K562 (cell line): ENCODE results near the gene COPG2. TPM values are rescaled to one million over a fixed set of nuclear protein-coding genes. Genes with fewer than 3 reads are reported as not detected.

Source experiments
- ATAC-seq: fragments of 200-7000 bp; cut with Tn5 transposase; 3 replicates; pipeline ENCODE4 v1.9.1; 2020; ENCODE audit warnings: moderate library complexity
- BruUV-seq: library from RNA; stranded (reverse); fragments of 400-500 nt; replicated peaks from 2 replicates; lab custom pipeline; 2021; lab: Mats Ljungman, UMichigan
- CTCF ChIA-PET: fragments of 300-600 bp; formaldehyde crosslinking; extraction: SDS; loops from one replicate; lab custom pipeline; 2021; ENCODE audit warnings: low intra/inter-chr PET ratio; lab: Yijun Ruan, JAX
- POLR2A ChIA-PET: fragments of 300-600, 350-650 bp; sonication (Branson Sonifier 250); formaldehyde crosslinking; extraction: SDS; loops from one replicate; lab custom pipeline; 2021; ENCODE audit warnings: antibody characterized with exemption, inconsistent platforms; lab: Yijun Ruan, JAX
- DNase-seq, 4 experiments: peaks; one replicate each; pipeline versions ENCODE4 v3.0.0 to v3.0.0-alpha.2; 2011 to 2018; ENCODE audit warnings: low spot score in 3 of 4, mixed read lengths in 3 of 4; ENCODE audit errors: extremely low read depth in 1 of 4
- FAIRE-seq: peaks from 2 replicates; lab custom pipeline; 2011; peaks lifted over from hg19 to GRCh38; lab: Jason Lieb, UNC
- H2AFZ ChIP-seq: 2 replicates; pipeline ENCODE4 v1.6.0; 2011; ENCODE audit warnings: low read depth, low read length, control low read depth, inconsistent platforms
- H3K27ac ChIP-seq: fragments of 200-600 bp; 3 replicates; pipeline ENCODE4 v1.8.0; 2011; ENCODE audit warnings: low read depth, mild to moderate bottlenecking, control low read depth, inconsistent platforms, low read length, moderate library complexity, mixed read lengths; ENCODE audit errors: extremely low read depth
- H3K27me3 ChIP-seq, 2 experiments: fragments of 300-600 bp in 1 of 2; 2 replicates in 1 of 2; 3 replicates in 1 of 2; pipeline versions ENCODE4 v1.6.0 to v1.8.0; 2011; ENCODE audit warnings: inconsistent platforms in 2 of 2, low read length in 2 of 2, mild to moderate bottlenecking in 1 of 2, mixed read lengths in 1 of 2, moderate library complexity in 1 of 2; ENCODE audit not compliant: control insufficient read depth in 2 of 2, insufficient read depth in 2 of 2
- H3K36me3 ChIP-seq: fragments of 300-600 bp; 3 replicates; pipeline ENCODE4 v1.8.0; 2011; ENCODE audit warnings: mild to moderate bottlenecking, low read length, inconsistent platforms; ENCODE audit not compliant: control insufficient read depth, insufficient read depth
- H3K4me1 ChIP-seq, 2 experiments: fragments of 200-600 bp in 1 of 2; replicated peaks in 1 of 2; 2 replicates in 1 of 2; 3 replicates in 1 of 2; pipeline versions ENCODE4 v1.5.1 to v1.8.0; 2011; ENCODE audit warnings: inconsistent platforms in 2 of 2, low read length in 2 of 2, mild to moderate bottlenecking in 1 of 2, mixed read lengths in 1 of 2, moderate library complexity in 1 of 2; ENCODE audit not compliant: control insufficient read depth in 2 of 2, insufficient read depth in 2 of 2
- H3K4me2 ChIP-seq: 2 replicates; pipeline ENCODE4 v1.6.1; 2011; ENCODE audit warnings: low read length, control low read depth, inconsistent platforms, mixed read lengths; ENCODE audit not compliant: insufficient read depth
- H3K4me3 ChIP-seq: fragments of 200-600 bp; sonication (generic), shearing (Covaris generic); 2 replicates; pipeline ENCODE4 v1.5.1; 2016; ENCODE audit warnings: control low read depth, inconsistent platforms
- H3K79me2 ChIP-seq: fragments of 200-600 bp; 3 replicates; pipeline ENCODE4 v1.8.0; 2011; ENCODE audit warnings: low read length, inconsistent platforms; ENCODE audit not compliant: control insufficient read depth, insufficient read depth
- H3K9ac ChIP-seq, 2 experiments: 2 replicates each; pipeline versions ENCODE4 v1.6.0 to v1.6.1; 2011; ENCODE audit warnings: low read depth in 2 of 2, low read length in 2 of 2, control low read depth in 1 of 2, inconsistent platforms in 1 of 2, mild to moderate bottlenecking in 1 of 2, mixed read lengths in 1 of 2; ENCODE audit not compliant: insufficient read depth in 1 of 2
- H3K9me1 ChIP-seq: one replicate; pipeline ENCODE4 v1.6.0; 2011; ENCODE audit warnings: inconsistent platforms, mild to moderate bottlenecking, low read length, moderate library complexity; ENCODE audit not compliant: control insufficient read depth, insufficient read depth
- H3K9me3 ChIP-seq: replicated peaks from 2 replicates; pipeline ENCODE4 v1.5.1; 2011; ENCODE audit warnings: low read depth, low read length, inconsistent platforms; ENCODE audit not compliant: control insufficient read depth, insufficient read depth
- H4K20me1 ChIP-seq: replicated peaks from 2 replicates; pipeline ENCODE4 v1.6.1; 2011; ENCODE audit warnings: low read length, inconsistent platforms, mixed read lengths; ENCODE audit not compliant: control insufficient read depth, insufficient read depth
- ATF1 ChIP-seq, 2 experiments: fragments of 450-650 bp in 1 of 2; IDR thresholded peaks; 2 replicates each; pipeline ENCODE4 v1.6.1; 2016; ENCODE audit warnings: missing compliant biosample characterization in 1 of 2, missing genetic modification characterization in 1 of 2
- CEBPG ChIP-seq, 3 experiments: fragments of 200-800 bp in 1 of 3; sonication (Bioruptor generic) in 1 of 3; sonication (generic) in 1 of 3; formaldehyde crosslinking in 1 of 3; IDR thresholded peaks in 2 of 3; conservative IDR thresholded peaks in 1 of 3; 2 replicates each; pipeline versions ENCODE4 v1.6.1 to v1.8.0; 2016 to 2022; ENCODE audit warnings: missing compliant biosample characterization in 2 of 3, missing genetic modification characterization in 2 of 3, mild to moderate bottlenecking in 1 of 3, missing genetic modification reagents in 1 of 3
- HDAC1 ChIP-seq, 2 experiments: fragments of 450-650 bp; IDR thresholded peaks; 2 replicates each; pipeline ENCODE4 v1.6.1; 2016 to 2017; ENCODE audit warnings: inconsistent platforms in 1 of 2, mild to moderate bottlenecking in 1 of 2, moderate library complexity in 1 of 2
- HDAC8 ChIP-seq: fragments of 450-650 bp; IDR thresholded peaks from 2 replicates; pipeline ENCODE4 v1.6.1; 2016; ENCODE audit warnings: mild to moderate bottlenecking, missing genetic modification characterization, moderate library complexity, missing compliant biosample characterization
- HIVEP1 ChIP-seq: fragments of 250-450 bp; sonication (Bioruptor Pico); IDR thresholded peaks from 2 replicates; pipeline ENCODE4 v1.4.0; 2020; ENCODE audit warnings: mild to moderate bottlenecking
- LARP7 ChIP-seq: fragments of 450-650 bp; IDR thresholded peaks from 2 replicates; pipeline ENCODE4 v1.6.1; 2016
- NRF1 ChIP-seq, 2 experiments: fragments of 450-650 bp; IDR thresholded peaks in 1 of 2; conservative IDR thresholded peaks in 1 of 2; 2 replicates each; pipeline ENCODE4 v1.6.1; 2014; ENCODE audit warnings: mild to moderate bottlenecking in 2 of 2
- PRPF4 ChIP-seq: fragments of 200-400 bp; formaldehyde crosslinking; IDR thresholded peaks from one replicate; pipeline ENCODE4 v1.6.1; 2017; ENCODE audit warnings: low read length, low read depth, mild to moderate bottlenecking; ENCODE audit not compliant: insufficient read depth, poor library complexity, severe bottlenecking
- RBM15 ChIP-seq: fragments of 200-400 bp; formaldehyde crosslinking; IDR thresholded peaks from 2 replicates; pipeline ENCODE4 v1.6.1; 2018; ENCODE audit warnings: mild to moderate bottlenecking, low read length, moderate library complexity; ENCODE audit not compliant: insufficient read depth
- RBM39 ChIP-seq: fragments of 200-400 bp; formaldehyde crosslinking; optimal IDR thresholded peaks from 2 replicates; pipeline ENCODE3; 2018; ENCODE audit warnings: low read depth, low read length
- RFX5 ChIP-seq: IDR thresholded peaks from 2 replicates; pipeline ENCODE4 v1.6.1; 2011; ENCODE audit warnings: low read depth, mild to moderate bottlenecking, improper control_type of control experiment, low read length
- TFAM ChIP-seq: fragments of 250-450 bp; sonication (Bioruptor Pico); conservative IDR thresholded peaks from 2 replicates; pipeline ENCODE4 v1.5.0; 2021; ENCODE audit warnings: mild to moderate bottlenecking, moderate library complexity
- ZNF232 ChIP-seq: sonication (generic); formaldehyde crosslinking; IDR thresholded peaks from 2 replicates; pipeline ENCODE4 v1.8.0; 2022; ENCODE audit warnings: mild to moderate bottlenecking, missing genetic modification reagents
- ZNF507 ChIP-seq: conservative IDR thresholded peaks from 2 replicates; pipeline ENCODE4 v1.6.1; 2017; ENCODE audit warnings: missing genetic modification characterization, missing compliant biosample characterization
- ZNF551 ChIP-seq: fragments of 250-450 bp; sonication (Bioruptor Pico); IDR thresholded peaks from 2 replicates; pipeline ENCODE4 v1.5.0; 2021; ENCODE audit warnings: mild to moderate bottlenecking, moderate library complexity
- WGBS: fragments of 100-300 bp; shearing (Covaris generic); methylation state at CpG from one replicate; pipeline ENCODE4 v1.1.6; 2016; ENCODE audit warnings: low coverage, mixed read lengths; ENCODE audit not compliant: insufficient coverage; ENCODE audit errors: missing lambda C conversion rate; 5-methylcytosine and 5-hydroxymethylcytosine counted together
- in situ Hi-C: fragments of 300-500 bp; cut with MboI; formaldehyde crosslinking; loops from 4 replicates; pipeline ENCODE4 v1.15.0; 2018; ENCODE audit warnings: inconsistent platforms, mixed read lengths
- intact Hi-C: fragments of 100-400 bp; cut with micrococcal nuclease; formaldehyde crosslinking; loops from 2 replicates; pipeline ENCODE4 v1.14.2; 2022
- polyA plus RNA-seq, 8 experiments: library from polyadenylated mRNA; depleted of rRNA in 4 of 8; stranded (reverse) in 5 of 8; unstranded in 3 of 8; fragments of >200 nt; fragmentation: Nextera tagmentation in 2 of 8; fragmentation: Illumina TruSeq in 1 of 8; extraction: Ambion mirVana in 2 of 8; extraction: Trizol in 1 of 8; gene quantifications; 2 replicates each; pipeline versions ENCODE4 v1.2.1 to v1.2.3, GENCODE V29; 2011 to 2014; ENCODE audit warnings: inconsistent platforms in 1 of 8, missing spikeins in 1 of 8
- total RNA-seq, 7 experiments: library from RNA; depleted of rRNA in 6 of 7; stranded (reverse); fragments of >200 nt in 6 of 7; fragmentation: Illumina TruSeq in 2 of 7; extraction: Trizol in 2 of 7; gene quantifications; 2 replicates each; pipeline versions ENCODE4 v1.2.1 to v1.2.3, GENCODE V29; 2011 to 2021; ENCODE audit warnings: low replicate concordance in 1 of 7
- TF ChIP-seq, protein P1 (sequence below): fragments of 250-450 bp; sonication (Bioruptor Pico); IDR thresholded peaks from 2 replicates; pipeline ENCODE4 v1.9.0; 2021; ENCODE audit warnings: mild to moderate bottlenecking, inconsistent platforms
- TF ChIP-seq, protein P2 (sequence below): fragments of 250-450 bp; sonication (Bioruptor Pico); IDR thresholded peaks from 2 replicates; pipeline ENCODE4 v1.6.1; 2021; ENCODE audit warnings: mild to moderate bottlenecking
- TF ChIP-seq, protein P3 (sequence below): fragments of 450-650 bp; IDR thresholded peaks from 2 replicates; pipeline ENCODE4 v1.6.1; 2016; ENCODE audit warnings: low read depth, mild to moderate bottlenecking, moderate library complexity
- TF ChIP-seq, protein P4 (sequence below), 2 experiments: IDR thresholded peaks; 2 replicates each; pipeline ENCODE4 v1.6.1; 2011; ENCODE audit warnings: borderline replicate concordance in 1 of 2, control low read depth in 1 of 2, low read depth in 1 of 2, low read length in 1 of 2, mild to moderate bottlenecking in 1 of 2, mixed read lengths in 1 of 2, moderate library complexity in 1 of 2; ENCODE audit not compliant: insufficient read depth in 1 of 2, insufficient read length in 1 of 2, poor library complexity in 1 of 2, severe bottlenecking in 1 of 2; ENCODE audit errors: extremely low read depth in 1 of 2

COPG2 gene
- total and polyA plus RNA-seq, 9 of the 15 experiments (the other 6 are each of a cell fraction or from before 2014, with no cell fraction given): 6.6 to 104 (median 32.5) TPM

DNA sequence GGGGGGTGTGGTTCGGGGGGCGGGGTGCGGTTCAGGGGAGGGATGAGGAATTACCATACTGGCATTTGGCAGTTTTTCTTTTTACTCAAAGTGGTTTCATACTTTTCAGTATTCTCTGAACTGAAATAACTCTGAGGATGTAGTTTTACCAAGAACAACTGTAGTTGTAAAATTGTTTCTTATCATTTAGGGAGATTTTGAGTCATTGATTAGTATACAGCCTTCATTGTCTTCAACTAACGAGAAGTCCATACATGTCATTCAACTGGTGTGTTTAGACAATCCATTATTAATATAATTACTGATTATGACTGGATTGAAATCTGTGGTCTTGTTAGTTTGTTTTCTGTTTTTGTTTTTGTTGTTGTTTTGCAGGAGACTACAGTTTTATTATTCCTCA lies 40.8 kb downstream of the COPG2 start:
- POLR2A ChIA-PET: no interaction called here
- H3K27ac ChIP-seq: no peak overlapping the region
- ATAC-seq (no peak), FAIRE-seq (no peak), DNase-seq (no peak)
- no peak overlapping the region for H3K9ac ChIP-seq
- H3K9me1 ChIP-seq: no peaks in the 10 kb centered on the region
- H3K9me3 ChIP-seq: peaks cover 8% of the 10 kb centered on the region; the same call in 1 of the 2 replicates
- in situ Hi-C loops (no loop called here), intact Hi-C loops (no loop called here)
- H3K36me3 ChIP-seq: no peaks in the 10 kb centered on the region
- no peaks in the 10 kb centered on the region for H3K27me3 ChIP-seq
- CTCF ChIA-PET: no interaction called here
- no peaks in the 10 kb centered on the region for H4K20me1 ChIP-seq
- H3K4me1 ChIP-seq: no peaks in the 10 kb centered on the region
- no TSS peak for BruUV-seq
- no peaks in the 10 kb centered on the region for H3K79me2 ChIP-seq
- H2AFZ ChIP-seq: no peak overlapping the region
- WGBS: 63% methylated on average over 2 of the region's 4 CpGs
- no peak overlapping the region for H3K4me3 ChIP-seq
- H3K4me2 ChIP-seq: no peak overlapping the region
- TF ChIP-seq, protein P1, sequence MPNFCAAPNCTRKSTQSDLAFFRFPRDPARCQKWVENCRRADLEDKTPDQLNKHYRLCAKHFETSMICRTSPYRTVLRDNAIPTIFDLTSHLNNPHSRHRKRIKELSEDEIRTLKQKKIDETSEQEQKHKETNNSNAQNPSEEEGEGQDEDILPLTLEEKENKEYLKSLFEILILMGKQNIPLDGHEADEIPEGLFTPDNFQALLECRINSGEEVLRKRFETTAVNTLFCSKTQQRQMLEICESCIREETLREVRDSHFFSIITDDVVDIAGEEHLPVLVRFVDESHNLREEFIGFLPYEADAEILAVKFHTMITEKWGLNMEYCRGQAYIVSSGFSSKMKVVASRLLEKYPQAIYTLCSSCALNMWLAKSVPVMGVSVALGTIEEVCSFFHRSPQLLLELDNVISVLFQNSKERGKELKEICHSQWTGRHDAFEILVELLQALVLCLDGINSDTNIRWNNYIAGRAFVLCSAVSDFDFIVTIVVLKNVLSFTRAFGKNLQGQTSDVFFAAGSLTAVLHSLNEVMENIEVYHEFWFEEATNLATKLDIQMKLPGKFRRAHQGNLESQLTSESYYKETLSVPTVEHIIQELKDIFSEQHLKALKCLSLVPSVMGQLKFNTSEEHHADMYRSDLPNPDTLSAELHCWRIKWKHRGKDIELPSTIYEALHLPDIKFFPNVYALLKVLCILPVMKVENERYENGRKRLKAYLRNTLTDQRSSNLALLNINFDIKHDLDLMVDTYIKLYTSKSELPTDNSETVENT: no peak
- TF ChIP-seq ZNF232 (no peak), CEBPG (CRISPR knock-in tag; IDR thresholded peaks at IDR 0.05) (no peak), CEBPG (tag; conservative IDR thresholded peaks at IDR 0.05 in 1 of 2, IDR thresholded peaks at IDR 0.05 in 1 of 2) (no peak), RFX5 (no peak), PRPF4 (no peak), LARP7 (no peak), RBM15 (no peak), HDAC8 (no peak), ZNF551 (no peak), HIVEP1 (CRISPR knock-in tag) (no peak), TFAM (CRISPR knock-in tag) (no peak), RBM39 (no peak), ZNF507 (tag) (no peak), NRF1 (conservative IDR thresholded peaks at IDR 0.05 in 1 of 2, IDR thresholded peaks at IDR 0.05 in 1 of 2) (no peak), HDAC1 (IDR thresholded peaks at IDR 0.05) (no peak), ATF1 (CRISPR knock-in tag; IDR thresholded peaks at IDR 0.05) (no peak), ATF1 (tag; IDR thresholded peaks at IDR 0.05) (no peak)
- TF ChIP-seq, protein P2, sequence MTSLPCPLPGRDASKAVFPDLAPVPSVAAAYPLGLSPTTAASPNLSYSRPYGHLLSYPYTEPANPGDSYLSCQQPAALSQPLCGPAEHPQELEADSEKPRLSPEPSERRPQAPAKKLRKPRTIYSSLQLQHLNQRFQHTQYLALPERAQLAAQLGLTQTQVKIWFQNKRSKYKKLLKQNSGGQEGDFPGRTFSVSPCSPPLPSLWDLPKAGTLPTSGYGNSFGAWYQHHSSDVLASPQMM (CRISPR knock-in tag): no peak
- TF ChIP-seq, protein P3, sequence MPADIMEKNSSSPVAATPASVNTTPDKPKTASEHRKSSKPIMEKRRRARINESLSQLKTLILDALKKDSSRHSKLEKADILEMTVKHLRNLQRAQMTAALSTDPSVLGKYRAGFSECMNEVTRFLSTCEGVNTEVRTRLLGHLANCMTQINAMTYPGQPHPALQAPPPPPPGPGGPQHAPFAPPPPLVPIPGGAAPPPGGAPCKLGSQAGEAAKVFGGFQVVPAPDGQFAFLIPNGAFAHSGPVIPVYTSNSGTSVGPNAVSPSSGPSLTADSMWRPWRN: no peak
- TF ChIP-seq, protein P4, sequence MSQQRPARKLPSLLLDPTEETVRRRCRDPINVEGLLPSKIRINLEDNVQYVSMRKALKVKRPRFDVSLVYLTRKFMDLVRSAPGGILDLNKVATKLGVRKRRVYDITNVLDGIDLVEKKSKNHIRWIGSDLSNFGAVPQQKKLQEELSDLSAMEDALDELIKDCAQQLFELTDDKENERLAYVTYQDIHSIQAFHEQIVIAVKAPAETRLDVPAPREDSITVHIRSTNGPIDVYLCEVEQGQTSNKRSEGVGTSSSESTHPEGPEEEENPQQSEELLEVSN (IDR thresholded peaks at IDR 0.05; ENCODE audit: borderline replicate concordance in 1 of 2, extremely low read depth in 1 of 2, insufficient read depth in 1 of 2, insufficient read length in 1 of 2, low read depth in 1 of 2, low read length in 1 of 2, poor library complexity in 1 of 2, severe bottlenecking in 1 of 2): no peak
